ENCODE results near the gene SESN3.
"Not testable (repeated sequence)": the region's sequence is repeated elsewhere in the genome, so short reads cannot be mapped to it uniquely, and the experiment has no call there.

Gene SESN3

GRCh38 chr11:95218149-95218548 is 12.9 kb downstream of the SESN3 start:
- DNase-seq = no peak

- no peak for DNase-seq
Observed at GRCh38 chr11:95212609-95213008, 18.4 kb downstream of the SESN3 start.

- DNase-seq = not testable (repeated sequence)
Observed at GRCh38 chr11:95209535-95209934, 21.5 kb downstream of the SESN3 start.

GRCh38 chr11:95200781-95201457 is 30.1 kb downstream of the SESN3 start:
- no peak for DNase-seq

- DNase-seq = no peak
Observed at GRCh38 chr11:95195831-95196230, 35.2 kb downstream of the SESN3 start.

GRCh38 chr11:95193541-95193940 is 37.5 kb downstream of the SESN3 start:
- no peak for DNase-seq

- DNase-seq = no peak
Observed at GRCh38 chr11:95192717-95193116, 38.3 kb downstream of the SESN3 start.

- DNase-seq = no peak
Observed at GRCh38 chr11:95187723-95188122, 43.3 kb downstream of the SESN3 start.

GRCh38 chr11:95182397-95182796 is 48.6 kb downstream of the SESN3 start:
- no peak for DNase-seq

GRCh38 chr11:95175818-95176380 is 55.1 kb downstream of the SESN3 start:
- no peak for DNase-seq

GRCh38 chr11:95170294-95170693 is 60.7 kb downstream of the SESN3 start:
- no peak for DNase-seq

- DNase-seq = no peak
Observed at GRCh38 chr11:95166781-95167180, 64.2 kb downstream of the SESN3 start.

GRCh38 chr11:95165638-95166037 is 65.4 kb downstream of the SESN3 start:
- DNase-seq = no peak

GRCh38 chr11:95163106-95163505 is 67.9 kb downstream of the SESN3 start:
- no peak for DNase-seq

- no peak for DNase-seq
Observed at GRCh38 chr11:95161248-95161647, 69.8 kb downstream of the SESN3 start.

- no peak for DNase-seq
Observed at GRCh38 chr11:95157824-95158223, 73.2 kb downstream of the SESN3 start.

- no peak for DNase-seq
Observed at GRCh38 chr11:95156916-95157541, 74.0 kb downstream of the SESN3 start.

GRCh38 chr11:95156133-95156721 is 74.8 kb downstream of the SESN3 start:
- no peak for DNase-seq

GRCh38 chr11:95155385-95155784 is 75.6 kb downstream of the SESN3 start:
- DNase-seq = no peak

- DNase-seq = peak; percentile 49
Observed at GRCh38 chr11:95154514-95154913, 76.5 kb downstream of the SESN3 start.

GRCh38 chr11:95153857-95154246 is 77.2 kb downstream of the SESN3 start:
- no peak for DNase-seq

GRCh38 chr11:95152876-95153856 is 77.8 kb downstream of the SESN3 start:
- DNase-seq = no peak

Measured in stimulated activated CD4-positive, alpha-beta T cell treated with anti-CD3 and anti-CD28 coated beads, Interleukin-12 subunit alpha, Interleukin-12 subunit beta, amount 100 ng/mL, for 4 hours (primary cell).